H1 (cell line): Measurements from ENCODE around the gene LCN6. TPM values are rescaled to one million over a fixed set of nuclear protein-coding genes. Genes with fewer than 3 reads are reported as not detected.

Source experiments
- CTCF ChIA-PET: fragments of 300-600 bp; sonication (Branson Sonifier 250); formaldehyde crosslinking; loops from one replicate; lab custom pipeline; 2021; ENCODE audit not compliant: partially characterized antibody; lab: Charles Lee
- POLR2A ChIA-PET: fragments of 300-600 bp; sonication (Branson Sonifier 250); formaldehyde crosslinking; loops from one replicate; lab custom pipeline; 2021; ENCODE audit warnings: inconsistent platforms; ENCODE audit not compliant: partially characterized antibody; lab: Charles Lee
- DNase-seq, 2 experiments: peaks; one replicate each; pipeline versions ENCODE4 v3.0.0 to v3.0.0-alpha.2; 2010 to 2022; ENCODE audit warnings: low spot score in 2 of 2, low read depth in 1 of 2, mixed read lengths in 1 of 2
- FAIRE-seq: peaks from 2 replicates; lab custom pipeline; 2011; peaks lifted over from hg19 to GRCh38; lab: Jason Lieb, UNC
- H2AFZ ChIP-seq: 2 replicates; pipeline ENCODE4 v1.8.1; 2012; ENCODE audit warnings: low read length, inconsistent platforms
- H2AK5ac ChIP-seq: 2 replicates; pipeline ENCODE4 v1.6.1; 2013; ENCODE audit warnings: low read depth, low read length
- H2BK120ac ChIP-seq: replicated peaks from 2 replicates; pipeline ENCODE3; 2013; ENCODE audit warnings: low read depth, low read length, inconsistent platforms
- H2BK12ac ChIP-seq: 2 replicates; pipeline ENCODE4 v1.6.1; 2013; ENCODE audit warnings: low read depth, low read length
- H2BK15ac ChIP-seq: 2 replicates; pipeline ENCODE4 v1.6.1; 2013; ENCODE audit warnings: low read length
- H2BK20ac ChIP-seq: 2 replicates; pipeline ENCODE4 v1.6.1; 2013; ENCODE audit warnings: low read length
- H2BK5ac ChIP-seq: 2 replicates; pipeline ENCODE4 v1.6.1; 2013; ENCODE audit warnings: low read depth, low read length
- H3K14ac ChIP-seq: 2 replicates; pipeline ENCODE4 v1.6.1; 2013; ENCODE audit warnings: inconsistent platforms; ENCODE audit not compliant: insufficient read length
- H3K18ac ChIP-seq: 2 replicates; pipeline ENCODE4 v1.6.1; 2013; ENCODE audit warnings: low read length; ENCODE audit errors: extremely low read depth
- H3K23ac ChIP-seq: 2 replicates; pipeline ENCODE4 v1.6.1; 2013; ENCODE audit warnings: inconsistent platforms; ENCODE audit not compliant: insufficient read length
- H3K23me2 ChIP-seq: 2 replicates; pipeline ENCODE4 v1.6.1; 2013; ENCODE audit warnings: low read depth, low read length
- H3K27ac ChIP-seq: 2 replicates; pipeline ENCODE4 v1.6.1; 2011; ENCODE audit warnings: low read depth, low read length, inconsistent platforms
- H3K27me3 ChIP-seq, 4 experiments: replicated peaks in 1 of 4; 1 replicate in 1 of 4; 2 replicates in 3 of 4; pipeline versions ENCODE4 v1.6.1 to v1.8.1; 2011 to 2013; ENCODE audit warnings: low read length in 3 of 4, mild to moderate bottlenecking in 3 of 4, inconsistent platforms in 2 of 4, mixed read lengths in 2 of 4, moderate library complexity in 1 of 4; ENCODE audit not compliant: control insufficient read depth in 3 of 4, insufficient read depth in 3 of 4; ENCODE audit errors: extremely low read depth in 1 of 4
- H3K36me3 ChIP-seq, 4 experiments: 2 replicates each; pipeline versions ENCODE4 v1.6.1 to v1.8.1; 2011 to 2013; ENCODE audit warnings: mild to moderate bottlenecking in 4 of 4, low read length in 3 of 4, moderate library complexity in 2 of 4, control low read depth in 1 of 4, inconsistent platforms in 1 of 4; ENCODE audit not compliant: insufficient read depth in 4 of 4, control insufficient read depth in 2 of 4
- H3K4ac ChIP-seq: replicated peaks from 2 replicates; pipeline ENCODE3; 2013; ENCODE audit warnings: low read length, low read depth, mixed read lengths, inconsistent platforms; ENCODE audit not compliant: insufficient read length
- H3K4me1 ChIP-seq, 4 experiments: replicated peaks in 1 of 4; 1 replicate in 1 of 4; 2 replicates in 3 of 4; pipeline versions ENCODE4 v1.6.1 to v1.8.1; 2011 to 2013; ENCODE audit warnings: low read length in 3 of 4, inconsistent platforms in 2 of 4, mixed read lengths in 1 of 4; ENCODE audit not compliant: insufficient read depth in 4 of 4, control insufficient read depth in 3 of 4
- H3K4me2 ChIP-seq, 2 experiments: 2 replicates each; pipeline versions ENCODE4 v1.6.1 to v1.8.1; 2011 to 2013; ENCODE audit warnings: low read depth in 2 of 2, low read length in 2 of 2, control low read depth in 1 of 2, inconsistent platforms in 1 of 2, mild to moderate bottlenecking in 1 of 2; ENCODE audit not compliant: insufficient read depth in 1 of 2
- H3K4me3 ChIP-seq, 4 experiments: fragments of 200-600, 300-600 bp in 1 of 4; sonication (generic), shearing (Covaris generic), sonication (Bioruptor Twin) in 1 of 4; 2 replicates each; pipeline versions ENCODE4 v1.5.1 to v1.8.1; 2011 to 2016; ENCODE audit warnings: low read length in 4 of 4, low read depth in 3 of 4, control low read depth in 2 of 4, inconsistent platforms in 2 of 4, mild to moderate bottlenecking in 2 of 4, mixed read lengths in 1 of 4, moderate library complexity in 1 of 4; ENCODE audit not compliant: insufficient read depth in 2 of 4; ENCODE audit errors: extremely low read depth in 1 of 4
- H3K56ac ChIP-seq: replicated peaks from 2 replicates; pipeline ENCODE3; 2013; ENCODE audit warnings: low read depth, mild to moderate bottlenecking, mixed read lengths, low read length, inconsistent platforms; ENCODE audit not compliant: insufficient read length
- H3K79me1 ChIP-seq: 2 replicates; pipeline ENCODE4 v1.6.1; 2013; ENCODE audit warnings: low read depth, low read length, control low read depth
- H3K79me2 ChIP-seq, 2 experiments: 2 replicates each; pipeline versions ENCODE4 v1.6.1 to v1.8.1; 2012 to 2013; ENCODE audit warnings: low read length in 2 of 2, mild to moderate bottlenecking in 2 of 2, inconsistent platforms in 1 of 2; ENCODE audit not compliant: insufficient read depth in 2 of 2, control insufficient read depth in 1 of 2
- H3K9ac ChIP-seq, 4 experiments: replicated peaks in 1 of 4; 1 replicate in 1 of 4; 2 replicates in 3 of 4; pipeline versions ENCODE4 v1.6.1 to v1.8.1; 2011 to 2013; ENCODE audit warnings: low read depth in 3 of 4, low read length in 3 of 4, control low read depth in 2 of 4, mild to moderate bottlenecking in 2 of 4, moderate library complexity in 2 of 4, inconsistent platforms in 1 of 4; ENCODE audit errors: extremely low read depth in 1 of 4
- H3K9me3 ChIP-seq, 2 experiments: 2 replicates each; pipeline versions ENCODE4 v1.6.1 to v1.8.1; 2012 to 2013; ENCODE audit warnings: mild to moderate bottlenecking in 2 of 2, moderate library complexity in 2 of 2, control low read depth in 1 of 2, inconsistent platforms in 1 of 2, low read depth in 1 of 2, low read length in 1 of 2, mixed read lengths in 1 of 2; ENCODE audit not compliant: insufficient read depth in 2 of 2
- H4K20me1 ChIP-seq, 2 experiments: replicated peaks in 1 of 2; 2 replicates each; pipeline versions ENCODE3 to v1.8.1; 2011 to 2013; ENCODE audit warnings: inconsistent platforms in 2 of 2, low read length in 2 of 2, mild to moderate bottlenecking in 1 of 2; ENCODE audit not compliant: insufficient read depth in 2 of 2, control insufficient read depth in 1 of 2
- H4K5ac ChIP-seq: 2 replicates; pipeline ENCODE4 v1.6.1; 2013; ENCODE audit warnings: low read length, low read depth, mixed read lengths, inconsistent platforms; ENCODE audit not compliant: insufficient read length
- H4K8ac ChIP-seq: 2 replicates; pipeline ENCODE4 v1.8.0; 2013; ENCODE audit warnings: mild to moderate bottlenecking, moderate library complexity, low read length, inconsistent platforms; ENCODE audit not compliant: insufficient read depth; ENCODE audit errors: extremely low read depth
- H4K91ac ChIP-seq: replicated peaks from 2 replicates; pipeline ENCODE3; 2013; ENCODE audit warnings: low read length, mixed read lengths, inconsistent platforms; ENCODE audit not compliant: insufficient read length
- HDAC2 ChIP-seq, 2 experiments: fragments of 300-600 bp in 1 of 2; sonication (generic) in 1 of 2; IDR thresholded peaks; 2 replicates each; pipeline ENCODE4 v1.6.1; 2011 to 2012; ENCODE audit warnings: low read depth in 2 of 2, low read length in 2 of 2, mild to moderate bottlenecking in 2 of 2, moderate library complexity in 2 of 2, borderline replicate concordance in 1 of 2, inconsistent platforms in 1 of 2
- KDM4A ChIP-seq: IDR thresholded peaks from one replicate; pipeline ENCODE4 v1.7.1; 2012; ENCODE audit warnings: low read depth, mild to moderate bottlenecking, moderate library complexity, low read length, inconsistent platforms; ENCODE audit not compliant: severe bottlenecking
- NRF1 ChIP-seq: IDR thresholded peaks from 2 replicates; pipeline ENCODE4 v1.6.1; 2011; ENCODE audit warnings: mild to moderate bottlenecking, low read depth, low read length, improper control_type of control experiment
- POU5F1 ChIP-seq: IDR thresholded peaks from 2 replicates; pipeline ENCODE4 v1.6.1; 2011; ENCODE audit warnings: low read depth, mild to moderate bottlenecking, low read length, moderate library complexity
- SIN3A ChIP-seq, 2 experiments: IDR thresholded peaks in 1 of 2; conservative IDR thresholded peaks in 1 of 2; 2 replicates each; pipeline ENCODE4 v1.6.1; 2011 to 2012; ENCODE audit warnings: low read length in 2 of 2, improper control_type of control experiment in 1 of 2, low read depth in 1 of 2, mild to moderate bottlenecking in 1 of 2
- SIRT6 ChIP-seq: IDR thresholded peaks from one replicate; pipeline ENCODE4 v1.7.1; 2012; ENCODE audit warnings: low read length, inconsistent platforms
- SIX5 ChIP-seq: IDR thresholded peaks from 2 replicates; pipeline ENCODE4 v1.6.1; 2011; ENCODE audit warnings: mild to moderate bottlenecking, low read depth, low read length
- TAF1 ChIP-seq: IDR thresholded peaks from 2 replicates; pipeline ENCODE4 v1.6.1; 2011; ENCODE audit warnings: mild to moderate bottlenecking, low read depth, low read length
- WGBS, 2 experiments: shearing (Covaris generic) in 1 of 2; methylation state at CpG; one replicate each; pipeline versions ENCODE4 v1.1.6 to v1.1.7; 2013 to 2015; ENCODE audit warnings: low lambda C conversion rate in 2 of 2, mixed read lengths in 2 of 2, inconsistent platforms in 1 of 2, low coverage in 1 of 2, missing lambda C conversion rate in 1 of 2; ENCODE audit not compliant: insufficient replicate concordance in 2 of 2, insufficient coverage in 1 of 2, insufficient read length in 1 of 2; ENCODE audit errors: extremely low coverage in 1 of 2, missing lambda C conversion rate in 1 of 2; 5-methylcytosine and 5-hydroxymethylcytosine counted together
- polyA plus RNA-seq, 7 experiments: library from polyadenylated mRNA; depleted of rRNA in 3 of 7; stranded (reverse) in 5 of 7; unstranded in 2 of 7; fragments of >200 nt in 5 of 7; fragments of 200-250 nt in 2 of 7; gene quantifications; 1 replicate in 5 of 7; 2 replicates in 1 of 7; 4 replicates in 1 of 7; pipeline versions ENCODE4 v1.2.1 to v1.2.3, GENCODE V29; 2011 to 2013; ENCODE audit warnings: missing spikeins in 2 of 7, mixed read lengths in 2 of 7
- total RNA-seq: library from RNA; stranded (reverse); fragmentation: NEBNext Ultra II Directional; extraction: Animal tissue kit (Norgen Biotek cat#: 25700); gene quantifications from 2 replicates; pipeline ENCODE4 v1.2.1, GENCODE V29; 2021

The LCN6 gene
- total and polyA plus RNA-seq, 2 of the 8 experiments (the other 6 are each of a cell fraction or from before 2014, with no cell fraction given): not detected

DNA sequence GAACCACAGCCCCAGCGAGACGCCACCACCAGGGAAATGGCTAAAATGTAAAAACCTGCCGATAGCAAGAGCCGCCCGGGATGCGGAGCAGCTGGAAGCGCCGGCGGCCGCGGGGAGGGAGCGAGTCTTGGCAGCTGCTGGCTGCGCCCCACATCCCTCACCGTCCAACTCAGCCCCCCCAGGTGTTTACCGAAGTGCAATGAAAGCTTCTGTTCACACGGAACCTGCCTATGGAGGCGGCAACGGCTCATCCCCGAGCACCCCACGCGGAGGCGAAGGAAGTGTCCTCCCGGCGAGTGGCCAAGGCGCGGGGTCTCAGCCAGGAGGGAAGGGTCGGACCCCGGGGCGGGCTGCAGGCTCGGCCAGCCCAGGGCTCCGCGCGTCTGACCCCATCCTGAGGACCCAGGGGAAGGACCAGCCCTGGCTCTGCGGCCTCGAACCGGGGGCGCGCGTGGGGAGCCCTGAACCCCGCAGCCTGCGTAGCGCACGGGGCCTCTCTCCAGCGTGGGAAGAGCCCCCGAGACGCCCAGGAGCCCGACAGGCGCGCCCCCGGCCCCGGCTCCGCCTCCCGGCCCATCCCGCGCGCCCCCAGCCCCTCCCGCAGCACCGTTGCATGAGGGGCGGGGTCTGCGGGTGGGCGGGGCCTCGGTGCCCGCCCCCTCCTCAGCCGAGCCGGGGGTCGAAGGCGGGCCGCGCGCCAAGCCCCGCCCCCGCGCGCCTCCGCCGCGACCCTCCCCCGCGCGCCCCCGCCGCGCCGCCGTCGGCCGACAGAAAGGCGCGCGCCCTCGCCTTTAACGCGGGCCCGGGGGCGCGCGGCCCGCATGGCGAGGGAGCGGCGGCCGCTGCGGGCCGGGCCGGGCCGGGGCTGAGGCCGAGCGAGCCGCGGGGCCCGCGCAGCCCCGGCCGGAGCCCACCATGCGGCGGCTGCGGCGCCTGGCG lies 36.3 kb downstream of the LCN6 start, which contains the start of gene DIPK1B:
DIPK1B (plus strand) TSS at position 822 of the 939 bp plus-strand sequence; CDS start at position 916, 94 bp downstream.
- Histone ChIP-seq H2BK12ac (no peak within 1 kb of the TSS), H3K56ac (no peak within 1 kb of the TSS), H4K5ac (peak within 1 kb of the TSS; percentile 42), H3K4me1 (peaks cover 0 to 12% (median 6%) of the 10 kb centered on the region in 4 experiments; a peak in 5 of 7 replicates), H3K23ac (no peak within 1 kb of the TSS), H2AK5ac (peak within 1 kb of the TSS; percentile 53; the same call in 1 of the 2 replicates), H3K9me3 (no peaks in the 10 kb centered on the region), H3K14ac (no peak within 1 kb of the TSS), H4K8ac (no peak within 1 kb of the TSS), H4K91ac (no peak within 1 kb of the TSS), H2AFZ (peak within 1 kb of the TSS; percentile 41; the same call in 1 of the 2 replicates), H3K27ac (no peak within 1 kb of the TSS; the same call in 1 of the 2 replicates), H3K9ac (peak within 1 kb of the TSS; percentile 20 to 84 (median 54)), H2BK15ac (peak within 1 kb of the TSS; percentile 88; the same call in 1 of the 2 replicates), H3K18ac (peak within 1 kb of the TSS; percentile 19), H4K20me1 (peaks cover 11 to 13% of the 10 kb centered on the region in 2 experiments), H3K4me3 (peak within 1 kb of the TSS; percentile 65 to 94 (median 78)), H3K4me2 (peak within 1 kb of the TSS; percentile 80 to 90), H2BK20ac (no peak within 1 kb of the TSS), H3K23me2 (peaks cover 3% of the 10 kb centered on the region; the same call in 1 of the 2 replicates), H3K36me3 (no peaks in the 10 kb centered on the region), H3K4ac (no peak within 1 kb of the TSS), H2BK120ac (no peak within 1 kb of the TSS), H3K79me1 (peaks cover 19% of the 10 kb centered on the region), H3K79me2 (peaks cover 0 to 11% of the 10 kb centered on the region in 2 experiments; a peak in 1 of 4 replicates), H2BK5ac (no peak within 1 kb of the TSS), H3K27me3 (peaks cover 0 to 4% (median 3%) of the 10 kb centered on the region in 4 experiments; a peak in 4 of 7 replicates)
- DNase-seq (peak in 1 of 2 experiments; percentile 86), FAIRE-seq (no peak)
- CTCF ChIA-PET: interaction anchor here (1.0 to 1.8 kb wide), 3 partner anchors 10 to 17 kb away, joined by 3 to 6 read pairs (median 5); no protein-coding TSS in a partner anchor
- 3% methylated on average over 29 of the region's 119 CpGs; no CpG with 5 or more reads in 1 of the 2 experiments for WGBS, 2 experiments
- POLR2A ChIA-PET: interaction anchor here (4.7 to 11.2 kb wide), 2 partner anchors 10 to 20 kb away, joined by 46 to 223 read pairs; no protein-coding TSS in a partner anchor
- TF ChIP-seq SIX5: no peak
- no peak for TF ChIP-seq NRF1
- no peak for TF ChIP-seq POU5F1
- 0 out of 4 replicates have a peak, but pooled peaks of 1 of the 2 experiments have one; percentile 23 for TF ChIP-seq HDAC2 (IDR thresholded peaks at IDR 0.05; ENCODE audit: borderline replicate concordance in 1 of 2, low read depth in 2 of 2, low read length in 2 of 2)
- TF ChIP-seq SIRT6: no peak
- peak; percentile 87 for TF ChIP-seq KDM4A
- TF ChIP-seq SIN3A (conservative IDR thresholded peaks at IDR 0.05 in 1 of 2, IDR thresholded peaks at IDR 0.05 in 1 of 2; ENCODE audit: low read depth in 1 of 2, low read length in 2 of 2): no peak; a peak in 1 of 4 replicates
- peak; percentile 37; the same call in 1 of the 2 replicates for TF ChIP-seq TAF1
